Lower leg skin (tissue), 3 donors: Measurements from ENCODE around the gene COQ3.

Experiments used
- CTCF ChIP-seq, 3 donors: fragments of 450-650 bp; IDR thresholded peaks; one replicate each; pipeline ENCODE4 v1.5.1; 2016; ENCODE audit warnings: antibody characterized with exemption in 3 of 3, mild to moderate bottlenecking in 3 of 3, moderate library complexity in 2 of 3
- POLR2A ChIP-seq, 2 donors: fragments of 450-650 bp; IDR thresholded peaks; one replicate each; pipeline ENCODE4 v1.6.1; 2016 to 2017; ENCODE audit warnings: antibody characterized with exemption in 2 of 2, mild to moderate bottlenecking in 1 of 2, moderate library complexity in 1 of 2

DNA sequence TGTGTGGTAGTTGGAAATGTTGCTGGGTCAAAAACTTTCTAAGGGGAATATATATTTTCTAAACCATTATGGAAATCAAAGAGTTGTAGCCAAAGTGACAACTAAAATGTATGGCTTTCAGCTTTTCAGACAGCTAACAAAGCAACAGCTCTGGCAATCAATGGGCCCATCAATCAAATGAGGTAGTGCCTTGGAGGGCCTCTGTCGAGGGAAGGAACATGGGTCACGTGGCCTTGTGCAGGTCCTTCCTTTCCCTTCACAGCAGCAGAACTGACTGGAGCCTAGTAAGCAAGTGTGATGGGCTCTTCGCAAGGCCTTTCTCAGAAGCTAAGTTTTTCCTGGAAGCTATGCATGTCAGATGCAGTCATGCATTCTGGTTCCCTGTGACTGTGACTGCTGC, 62.5 kb downstream of the COQ3 start:
- TF ChIP-seq CTCF (IDR thresholded peaks at IDR 0.05) (no peak), POLR2A (IDR thresholded peaks at IDR 0.05) (no peak)
